ENCODE measurements around the gene HIP1. TPM values are rescaled to one million over a fixed set of nuclear protein-coding genes. Genes with fewer than 3 reads are reported as not detected.
"Not testable (repeated sequence)": the region's sequence is repeated elsewhere in the genome, so short reads cannot be mapped to it uniquely, and the experiment has no call there.

Gene HIP1
- total RNA-seq, 1 experiment from 2014 or later = 13.7 TPM

DNA sequence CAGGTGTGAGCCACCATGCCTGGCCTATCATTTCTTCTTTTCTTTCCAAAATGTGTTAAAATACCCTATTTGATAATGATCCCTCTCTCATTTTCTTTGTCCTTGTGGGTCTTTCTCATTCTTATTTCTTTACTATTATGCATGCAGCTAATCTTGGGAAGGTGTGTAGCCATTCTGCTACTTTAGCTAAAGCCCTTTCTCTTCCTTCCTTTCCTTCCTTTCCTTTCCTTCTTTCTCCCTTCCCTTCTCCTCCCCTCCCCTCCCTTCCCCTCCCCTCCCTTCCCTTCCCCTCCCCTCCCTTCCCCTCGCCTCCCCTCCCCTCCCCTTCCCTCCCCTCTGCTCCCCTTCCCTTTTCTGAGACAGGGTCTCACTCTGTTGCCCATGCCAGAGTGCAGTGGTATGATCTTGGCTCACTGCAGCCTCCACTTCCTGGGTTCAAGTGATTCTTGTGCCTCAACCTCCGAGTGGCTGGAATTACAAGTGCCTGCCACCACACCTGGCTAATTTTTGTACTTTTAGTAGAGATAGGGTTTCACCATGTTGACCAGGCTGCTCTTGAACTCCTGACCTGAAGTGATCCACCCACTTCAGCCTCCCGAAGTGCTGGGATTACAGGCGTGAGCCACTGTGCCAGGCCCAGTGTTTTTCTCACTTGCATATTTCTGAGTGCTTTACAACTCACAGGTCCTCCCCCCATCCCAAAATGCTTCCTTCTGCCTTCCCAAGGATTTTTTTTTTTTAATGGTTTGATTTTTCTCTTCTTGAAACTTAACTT, 42.3 kb downstream of the HIP1 start:
- H3K4me1 Mint-ChIP-seq (ENCODE audit: low read depth, unreplicated experiment) = no peaks in the 10 kb centered on the region
- Histone ChIP-seq H3K9me3 (no peaks in the 10 kb centered on the region), H3K27me3 (replicated peaks; ENCODE audit: control insufficient read depth, insufficient read depth, low read length) (no peaks in the 10 kb centered on the region), H3K4me3 (ENCODE audit: low read depth, low read length) (no peak overlapping the region), H3K4me1 (0 out of 2 replicates have a peak, but pooled peaks cover 6% of the 10 kb centered on the region), H3K36me3 (ENCODE audit: control insufficient read depth, insufficient read depth, low read length) (no peaks in the 10 kb centered on the region)
- H3K4me3 Mint-ChIP-seq (ENCODE audit: unreplicated experiment) = no peak overlapping the region
- H3K9me3 Mint-ChIP-seq (ENCODE audit: unreplicated experiment) = peaks cover 20% of the 10 kb centered on the region
- H3K27ac Mint-ChIP-seq (ENCODE audit: unreplicated experiment) = no peak overlapping the region
- ChIA-PET POLR2A (no interaction called here), CTCF (no interaction called here)
- no peaks in the 10 kb centered on the region for H3K36me3 Mint-ChIP-seq (ENCODE audit: insufficient read depth, unreplicated experiment)
- DNase-seq = no peak
- intact Hi-C loops (cut with micrococcal nuclease; ENCODE audit: unreplicated experiment) = no loop called here
- BruUV-seq (replicated peaks) = no TSS peak
- TF ChIP-seq, protein P1, sequence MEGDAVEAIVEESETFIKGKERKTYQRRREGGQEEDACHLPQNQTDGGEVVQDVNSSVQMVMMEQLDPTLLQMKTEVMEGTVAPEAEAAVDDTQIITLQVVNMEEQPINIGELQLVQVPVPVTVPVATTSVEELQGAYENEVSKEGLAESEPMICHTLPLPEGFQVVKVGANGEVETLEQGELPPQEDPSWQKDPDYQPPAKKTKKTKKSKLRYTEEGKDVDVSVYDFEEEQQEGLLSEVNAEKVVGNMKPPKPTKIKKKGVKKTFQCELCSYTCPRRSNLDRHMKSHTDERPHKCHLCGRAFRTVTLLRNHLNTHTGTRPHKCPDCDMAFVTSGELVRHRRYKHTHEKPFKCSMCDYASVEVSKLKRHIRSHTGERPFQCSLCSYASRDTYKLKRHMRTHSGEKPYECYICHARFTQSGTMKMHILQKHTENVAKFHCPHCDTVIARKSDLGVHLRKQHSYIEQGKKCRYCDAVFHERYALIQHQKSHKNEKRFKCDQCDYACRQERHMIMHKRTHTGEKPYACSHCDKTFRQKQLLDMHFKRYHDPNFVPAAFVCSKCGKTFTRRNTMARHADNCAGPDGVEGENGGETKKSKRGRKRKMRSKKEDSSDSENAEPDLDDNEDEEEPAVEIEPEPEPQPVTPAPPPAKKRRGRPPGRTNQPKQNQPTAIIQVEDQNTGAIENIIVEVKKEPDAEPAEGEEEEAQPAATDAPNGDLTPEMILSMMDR (IDR thresholded peaks at IDR 0.05; ENCODE audit: insufficient read depth in 1 of 2, low read depth in 1 of 2, low read length in 1 of 2, severe bottlenecking in 1 of 2, unreplicated experiment in 1 of 2) = no peak
- peaks cover 9% of the 10 kb centered on the region for H3K27me3 Mint-ChIP-seq (ENCODE audit: insufficient read depth, unreplicated experiment)

DNA sequence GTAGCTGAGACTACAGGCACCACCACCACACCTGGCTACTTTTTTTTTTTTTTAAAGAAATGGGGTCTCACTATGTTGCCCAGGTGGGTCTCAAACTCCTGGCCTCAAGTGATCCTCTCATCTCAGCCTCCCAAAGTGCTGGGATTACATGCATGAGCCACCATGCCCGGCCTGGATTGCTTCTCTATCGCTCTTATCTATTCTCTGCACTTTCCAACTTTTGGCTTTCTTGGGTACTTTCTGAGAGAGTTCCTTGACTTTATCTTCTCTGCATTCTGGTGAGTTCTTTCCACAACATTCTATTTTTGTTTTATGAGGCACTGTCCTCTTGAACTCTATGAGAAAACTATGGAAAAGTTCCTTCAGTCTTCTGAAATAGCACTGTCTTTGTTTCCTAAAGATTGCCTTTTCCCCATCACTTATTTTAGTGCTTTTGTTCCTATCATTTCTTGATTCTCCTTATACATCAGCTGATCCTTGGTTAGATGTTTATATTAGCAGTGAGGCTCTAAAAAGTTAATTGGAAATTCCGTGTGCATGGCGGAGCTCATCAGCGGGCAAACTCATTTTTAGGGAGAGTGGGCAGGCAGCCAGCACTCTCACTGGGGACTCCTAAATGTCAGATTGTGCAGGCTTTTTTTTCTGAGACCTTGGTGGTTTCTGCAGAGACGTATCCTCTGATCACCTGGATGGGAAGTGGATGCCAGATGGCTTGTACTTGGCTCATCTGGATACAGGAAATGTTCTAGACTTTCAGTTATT, 43.9 kb downstream of the HIP1 start:
- Mint-ChIP-seq H3K4me1 (ENCODE audit: low read depth, unreplicated experiment) (no peaks in the 10 kb centered on the region), H3K9me3 (ENCODE audit: unreplicated experiment) (peaks cover 20% of the 10 kb centered on the region), H3K27me3 (ENCODE audit: insufficient read depth, unreplicated experiment) (peaks cover 9% of the 10 kb centered on the region), H3K36me3 (ENCODE audit: insufficient read depth, unreplicated experiment) (no peaks in the 10 kb centered on the region), H3K27ac (ENCODE audit: unreplicated experiment) (no peak overlapping the region), H3K4me3 (ENCODE audit: unreplicated experiment) (no peak overlapping the region)
- no peak overlapping the region for H3K4me3 ChIP-seq (ENCODE audit: low read depth, low read length)
- no peak for DNase-seq
- TF ChIP-seq, protein P1 (IDR thresholded peaks at IDR 0.05; ENCODE audit: insufficient read depth in 1 of 2, low read depth in 1 of 2, low read length in 1 of 2, severe bottlenecking in 1 of 2, unreplicated experiment in 1 of 2) = no peak
- H3K4me1 ChIP-seq = 0 out of 2 replicates have a peak, but pooled peaks cover 6% of the 10 kb centered on the region
- POLR2A ChIA-PET = no interaction called here
- no peaks in the 10 kb centered on the region for H3K9me3 ChIP-seq
- H3K27me3 ChIP-seq (replicated peaks; ENCODE audit: control insufficient read depth, insufficient read depth, low read length) = no peaks in the 10 kb centered on the region
- no peaks in the 10 kb centered on the region for H3K36me3 ChIP-seq (ENCODE audit: control insufficient read depth, insufficient read depth, low read length)
- CTCF ChIA-PET = interaction anchor here (1.0 kb wide), 1 partner anchor 68 kb away, joined by 3 read pairs; no protein-coding TSS in a partner anchor
- intact Hi-C loops (cut with micrococcal nuclease; ENCODE audit: unreplicated experiment) = no loop called here
- BruUV-seq (replicated peaks) = no TSS peak

DNA sequence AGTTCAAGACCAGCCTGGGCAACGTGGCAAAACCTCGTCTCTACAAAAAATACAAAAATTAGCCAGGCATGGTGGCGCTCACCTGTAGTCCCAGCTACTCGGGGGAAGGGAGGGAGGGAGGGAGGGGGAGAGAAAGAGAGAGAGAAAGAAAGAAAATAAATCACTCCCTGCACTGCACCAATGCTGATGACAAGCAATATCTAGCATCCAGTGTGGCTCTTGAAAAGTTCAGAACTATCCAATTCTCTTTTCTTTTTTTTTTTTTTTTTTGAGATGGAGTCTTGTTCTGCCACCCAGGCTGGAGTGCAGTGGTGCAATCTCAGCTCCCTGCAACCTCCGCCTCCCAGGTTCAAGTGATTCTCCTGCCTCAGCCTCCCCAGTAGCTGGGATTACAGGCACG, 45.1 kb downstream of the HIP1 start:
- BruUV-seq (replicated peaks); H3K27me3 ChIP-seq (replicated peaks; ENCODE audit: control insufficient read depth, insufficient read depth, low read length); H3K4me3 ChIP-seq (ENCODE audit: low read depth, low read length); H3K9me3 ChIP-seq; DNase-seq; intact Hi-C loops (cut with micrococcal nuclease; ENCODE audit: unreplicated experiment); H3K27ac Mint-ChIP-seq (ENCODE audit: unreplicated experiment); H3K4me3 Mint-ChIP-seq (ENCODE audit: unreplicated experiment); H3K36me3 Mint-ChIP-seq (ENCODE audit: insufficient read depth, unreplicated experiment); H3K4me1 Mint-ChIP-seq (ENCODE audit: low read depth, unreplicated experiment); CTCF ChIA-PET; H3K36me3 ChIP-seq (ENCODE audit: control insufficient read depth, insufficient read depth, low read length); POLR2A ChIA-PET; H3K27me3 Mint-ChIP-seq (ENCODE audit: insufficient read depth, unreplicated experiment); H3K4me1 ChIP-seq: not testable (repeated sequence)
- peaks cover 20% of the 10 kb centered on the region for H3K9me3 Mint-ChIP-seq (ENCODE audit: unreplicated experiment)

Data from Caco-2 (cell line).